ENCODE results near the gene TNFRSF8.

Gene TNFRSF8

DNA sequence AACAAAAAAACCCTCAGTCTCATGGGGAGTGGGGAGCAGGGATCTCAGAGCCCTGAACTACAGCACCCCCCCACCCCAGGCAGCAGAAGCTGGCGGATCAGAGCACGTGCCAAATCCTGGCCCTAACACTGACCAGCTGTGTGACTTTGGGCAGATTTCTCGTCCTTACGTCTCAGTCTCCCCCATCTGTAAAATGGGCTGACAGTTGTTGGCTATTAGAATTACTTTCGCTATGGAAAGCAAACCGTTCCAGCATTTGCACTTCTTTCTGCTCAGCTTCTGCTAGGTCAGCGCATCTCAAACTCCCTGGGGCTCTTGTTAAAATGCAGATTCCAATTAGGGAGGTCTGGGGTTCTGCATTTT lies 15.5 kb downstream of the TNFRSF8 start:
- Mint-ChIP-seq H3K36me3 (ENCODE audit: insufficient read depth) (no peaks in the 10 kb centered on the region), H3K27me3 (peaks cover 23 to 51% of the 10 kb centered on the region in 2 donors), H3K4me1 (ENCODE audit: low read depth in 2 of 2) (peaks cover 5 to 18% of the 10 kb centered on the region in 2 donors), H3K27ac (no peak overlapping the region), H3K9me3 (peaks cover 1 to 7% of the 10 kb centered on the region in 2 donors), H3K4me3 (no peak overlapping the region)
- DNase-seq (no peak), ATAC-seq (replicated peaks) (no peak)

DNA sequence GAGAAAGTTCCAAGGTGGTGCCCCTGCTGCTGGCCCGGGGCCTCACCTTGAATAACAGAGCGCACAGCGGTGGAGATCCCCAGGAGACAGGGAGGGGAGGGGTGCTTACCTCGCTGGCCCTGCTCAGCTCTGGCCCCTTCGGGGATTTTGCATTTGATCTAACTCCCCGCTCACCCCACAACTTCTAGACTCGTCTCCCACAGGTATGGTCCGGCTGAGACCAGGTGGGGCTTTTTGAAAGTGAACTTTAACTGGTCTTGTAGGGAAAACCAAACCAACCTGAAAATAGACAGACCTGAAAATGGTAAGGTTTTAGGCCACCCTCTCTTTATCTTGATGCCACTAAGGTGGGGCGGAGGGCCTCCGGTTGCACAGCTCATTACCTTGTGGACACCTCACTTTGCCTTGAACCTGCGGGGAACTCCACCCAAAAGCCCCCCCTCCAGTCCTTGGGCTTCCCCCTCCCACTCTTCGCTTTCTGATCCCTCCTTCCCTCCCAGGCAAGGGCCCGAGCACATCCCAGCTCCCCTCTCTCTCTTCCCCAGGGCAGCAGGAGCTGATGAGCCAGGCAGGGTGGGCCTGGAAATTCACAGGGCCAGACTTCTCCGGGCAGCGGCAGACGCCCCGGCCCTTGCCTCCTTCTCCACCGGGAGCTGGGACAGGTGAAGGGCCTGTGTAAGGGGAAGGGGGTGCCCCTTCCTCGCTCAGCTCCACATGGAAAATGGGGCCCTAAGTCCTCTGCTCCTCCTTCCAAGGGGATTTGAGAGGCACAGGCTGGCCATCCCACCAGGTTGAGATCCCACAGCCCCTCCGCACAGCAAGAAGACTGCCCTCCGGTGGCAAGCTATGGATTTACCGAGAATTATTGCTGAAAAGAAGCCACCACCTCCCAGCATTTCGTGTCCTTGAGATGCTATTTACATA lies 16.1 kb downstream of the TNFRSF8 start:
- H3K27ac Mint-ChIP-seq = no peak overlapping the region
- DNase-seq (peak; percentile 30 to 39 (median 31)), ATAC-seq (replicated peaks) (peak; percentile 41)
- peaks cover 5 to 18% of the 10 kb centered on the region in 2 donors for H3K4me1 Mint-ChIP-seq (ENCODE audit: low read depth in 2 of 2)
- peaks cover 23 to 44% of the 10 kb centered on the region in 2 donors for H3K27me3 Mint-ChIP-seq
- peaks cover 1 to 7% of the 10 kb centered on the region in 2 donors for H3K9me3 Mint-ChIP-seq
- no peaks in the 10 kb centered on the region for H3K36me3 Mint-ChIP-seq (ENCODE audit: insufficient read depth)
- H3K4me3 Mint-ChIP-seq = peak overlapping the region in 1 of 2 donors; percentile 41

DNA sequence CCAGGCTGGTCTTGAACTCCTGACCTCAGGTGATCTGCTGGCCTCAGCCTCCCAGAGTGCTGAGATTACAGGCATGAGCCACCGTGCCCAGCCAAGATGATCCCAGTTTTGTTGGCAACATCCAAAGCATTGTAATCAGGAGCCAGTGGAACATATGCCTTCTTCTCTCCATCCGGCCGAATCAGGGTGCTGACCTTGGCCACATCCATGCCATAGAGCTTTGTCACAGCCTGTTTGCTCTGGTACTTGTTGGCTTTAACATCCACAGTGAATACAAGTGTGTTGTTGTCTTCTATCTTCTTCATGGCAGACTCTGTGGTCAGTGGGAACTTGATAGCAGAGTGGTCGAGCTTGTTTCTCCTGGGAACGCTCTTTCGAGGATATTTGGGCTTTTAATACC lies 17.1 kb downstream of the TNFRSF8 start:
- DNase-seq = no peak
- Mint-ChIP-seq H3K36me3 (ENCODE audit: insufficient read depth) (no peaks in the 10 kb centered on the region), H3K27me3 (peaks cover 23 to 40% of the 10 kb centered on the region in 2 donors), H3K4me1 (ENCODE audit: low read depth in 2 of 2) (peaks cover 5 to 18% of the 10 kb centered on the region in 2 donors), H3K27ac (no peak overlapping the region), H3K4me3 (no peak overlapping the region), H3K9me3 (peaks cover 1 to 7% of the 10 kb centered on the region in 2 donors)
- ATAC-seq (replicated peaks) = no peak

- H3K4me3 Mint-ChIP-seq = no peak overlapping the region
- H3K27me3 Mint-ChIP-seq = peaks cover 17 to 32% of the 10 kb centered on the region in 2 donors
- no peaks in the 10 kb centered on the region for H3K36me3 Mint-ChIP-seq (ENCODE audit: insufficient read depth)
- ATAC-seq (replicated peaks) (no peak), DNase-seq (no peak)
- H3K27ac Mint-ChIP-seq = no peak overlapping the region
- peaks cover 5 to 20% of the 10 kb centered on the region in 2 donors for H3K4me1 Mint-ChIP-seq (ENCODE audit: low read depth in 2 of 2)
- peaks cover 1 to 7% of the 10 kb centered on the region in 2 donors for H3K9me3 Mint-ChIP-seq
These were observed 17.9 kb downstream of the TNFRSF8 start for GRCh38 chr1:12080773-12081556.

- H3K9me3 Mint-ChIP-seq = peaks cover 1 to 12% of the 10 kb centered on the region in 2 donors
- H3K36me3 Mint-ChIP-seq (ENCODE audit: insufficient read depth) = no peaks in the 10 kb centered on the region
- H3K27ac Mint-ChIP-seq = peak overlapping the region; percentile 21 to 29
- peaks cover 8 to 22% of the 10 kb centered on the region in 2 donors for H3K4me1 Mint-ChIP-seq (ENCODE audit: low read depth in 2 of 2)
- no peak overlapping the region for H3K4me3 Mint-ChIP-seq
- DNase-seq (no peak), ATAC-seq (replicated peaks) (no peak)
- H3K27me3 Mint-ChIP-seq = peaks cover 17 to 24% of the 10 kb centered on the region in 2 donors
These were observed 18.7 kb downstream of the TNFRSF8 start for GRCh38 chr1:12081648-12082396.

DNA sequence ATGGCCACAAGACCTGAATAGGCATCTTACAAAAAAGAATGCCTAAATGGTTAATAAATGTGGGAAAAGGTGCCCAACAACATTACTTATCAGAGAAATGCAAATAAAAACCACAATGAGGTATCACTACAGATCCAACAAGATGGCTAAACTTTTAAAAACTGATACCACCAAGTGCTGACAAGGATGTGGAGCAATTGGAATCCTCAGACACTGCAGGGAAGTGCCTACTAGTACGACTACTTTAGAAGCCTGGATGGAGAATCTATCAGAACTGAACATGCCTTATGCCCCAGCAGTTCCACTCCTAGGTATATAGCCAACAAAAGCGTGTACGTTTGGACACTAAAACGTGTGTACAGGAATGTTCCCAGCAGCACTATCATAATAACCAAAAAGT lies 19.9 kb downstream of the TNFRSF8 start:
- Mint-ChIP-seq H3K4me1 (ENCODE audit: low read depth in 2 of 2) (peaks cover 17 to 30% of the 10 kb centered on the region in 2 donors), H3K9me3 (peaks cover 1 to 15% of the 10 kb centered on the region in 2 donors)
- ATAC-seq (replicated peaks) = no peak

DNA sequence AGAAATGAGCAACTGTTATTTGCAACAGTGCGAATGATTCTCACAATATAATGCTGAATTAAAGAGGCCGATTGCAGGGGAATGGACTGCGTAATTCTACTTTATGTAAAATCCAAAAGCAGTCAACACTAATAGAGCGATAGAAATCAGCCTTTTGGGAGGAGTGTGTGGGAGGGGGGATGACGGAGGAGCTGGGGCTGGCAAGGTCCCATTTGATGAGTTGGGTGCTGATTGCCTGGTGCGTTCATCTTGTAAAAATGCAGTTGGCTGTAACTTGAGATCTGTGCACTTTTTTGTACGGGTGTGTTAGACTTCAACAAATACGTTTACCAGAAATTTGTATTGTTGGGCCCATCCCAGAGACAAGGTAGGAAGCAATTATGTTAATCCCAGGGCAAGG lies 20.7 kb downstream of the TNFRSF8 start:
- ATAC-seq (replicated peaks) (no peak), DNase-seq (no peak)
- H3K27ac Mint-ChIP-seq = no peak overlapping the region
- peaks cover 1 to 15% of the 10 kb centered on the region in 2 donors for H3K9me3 Mint-ChIP-seq
- peaks cover 25 to 36% of the 10 kb centered on the region in 2 donors for H3K4me1 Mint-ChIP-seq (ENCODE audit: low read depth in 2 of 2)
- H3K4me3 Mint-ChIP-seq = no peak overlapping the region
- peaks cover 5 to 9% of the 10 kb centered on the region in 2 donors for H3K27me3 Mint-ChIP-seq
- H3K36me3 Mint-ChIP-seq (ENCODE audit: insufficient read depth) = peaks cover 4% of the 10 kb centered on the region

More for the DNA sequence above, 19.9 kb downstream of the TNFRSF8 start:
- peaks cover 6 to 13% of the 10 kb centered on the region in 2 donors for H3K27me3 Mint-ChIP-seq
- H3K27ac Mint-ChIP-seq = no peak overlapping the region
- H3K4me3 Mint-ChIP-seq = no peak overlapping the region
- no peak for DNase-seq
- H3K36me3 Mint-ChIP-seq (ENCODE audit: insufficient read depth) = peaks cover 3% of the 10 kb centered on the region

GRCh38 chr1:12085643-12086260 lies 22.6 kb downstream of the TNFRSF8 start:
- H3K27ac Mint-ChIP-seq = no peak overlapping the region
- peaks cover 4% of the 10 kb centered on the region for H3K36me3 Mint-ChIP-seq (ENCODE audit: insufficient read depth)

GRCh38 chr1:12087797-12088314 lies 24.8 kb downstream of the TNFRSF8 start:
- Mint-ChIP-seq H3K4me3 (peak overlapping the region; percentile 78 to 79), H3K9me3 (peaks cover 2 to 8% of the 10 kb centered on the region in 2 donors), H3K4me1 (ENCODE audit: low read depth in 2 of 2) (peaks cover 42 to 48% of the 10 kb centered on the region in 2 donors), H3K27me3 (no peaks in the 10 kb centered on the region), H3K27ac (peak overlapping the region; percentile 92 to 94), H3K36me3 (ENCODE audit: insufficient read depth) (peaks cover 4% of the 10 kb centered on the region)
- ATAC-seq (replicated peaks) (peak; percentile 87), DNase-seq (peak; percentile 35 to 42 (median 41))

More at GRCh38 chr1:12085643-12086260, 22.6 kb downstream of the TNFRSF8 start:
- ATAC-seq (replicated peaks) (no peak), DNase-seq (no peak)
- Mint-ChIP-seq H3K4me1 (ENCODE audit: low read depth in 2 of 2) (peaks cover 42 to 45% of the 10 kb centered on the region in 2 donors), H3K4me3 (no peak overlapping the region), H3K9me3 (peaks cover 3 to 15% of the 10 kb centered on the region in 2 donors), H3K27me3 (no peaks in the 10 kb centered on the region)

DNA sequence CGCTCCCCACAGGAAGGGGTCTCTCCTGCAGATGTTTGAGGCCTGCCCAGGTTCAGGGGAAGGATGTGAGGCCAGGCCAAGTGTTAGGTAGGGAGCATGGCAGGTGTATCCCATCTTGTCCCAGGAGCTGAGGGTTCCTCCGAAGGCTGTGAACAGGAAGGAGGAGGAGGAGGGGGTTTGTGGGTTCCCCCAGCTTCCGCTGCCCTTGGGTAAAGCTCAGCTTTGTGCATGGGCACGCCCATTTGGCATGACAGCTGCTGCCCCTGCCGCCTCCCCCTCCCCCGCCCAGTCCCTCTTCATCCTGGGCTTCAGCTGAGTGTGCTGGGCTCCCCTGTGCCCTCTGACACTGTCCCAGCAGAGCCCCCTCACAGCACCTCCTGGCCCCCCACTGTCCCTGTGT lies 25.5 kb downstream of the TNFRSF8 start:
- H3K36me3 Mint-ChIP-seq (ENCODE audit: insufficient read depth) = peaks cover 4% of the 10 kb centered on the region
- peaks cover 2 to 8% of the 10 kb centered on the region in 2 donors for H3K9me3 Mint-ChIP-seq
- H3K27me3 Mint-ChIP-seq = no peaks in the 10 kb centered on the region
- peaks cover 42 to 48% of the 10 kb centered on the region in 2 donors for H3K4me1 Mint-ChIP-seq (ENCODE audit: low read depth in 2 of 2)
- DNase-seq (peak; percentile 9 to 30 (median 29)), ATAC-seq (replicated peaks) (peak; percentile 61)
- H3K27ac Mint-ChIP-seq = peak overlapping the region; percentile 92 to 94
- peak overlapping the region; percentile 78 to 79 for H3K4me3 Mint-ChIP-seq

GRCh38 chr1:12090326-12090725 lies 27.2 kb downstream of the TNFRSF8 start:
- peak overlapping the region; percentile 92 to 94 for H3K27ac Mint-ChIP-seq
- no peak for ATAC-seq (replicated peaks)
- peak overlapping the region; percentile 49 to 79 for H3K4me3 Mint-ChIP-seq
- peaks cover 42 to 52% of the 10 kb centered on the region in 2 donors for H3K4me1 Mint-ChIP-seq (ENCODE audit: low read depth in 2 of 2)
- no peaks in the 10 kb centered on the region for H3K27me3 Mint-ChIP-seq
- DNase-seq = no peak
- peaks cover 2 to 8% of the 10 kb centered on the region in 2 donors for H3K9me3 Mint-ChIP-seq
- H3K36me3 Mint-ChIP-seq (ENCODE audit: insufficient read depth) = peaks cover 4% of the 10 kb centered on the region

DNA sequence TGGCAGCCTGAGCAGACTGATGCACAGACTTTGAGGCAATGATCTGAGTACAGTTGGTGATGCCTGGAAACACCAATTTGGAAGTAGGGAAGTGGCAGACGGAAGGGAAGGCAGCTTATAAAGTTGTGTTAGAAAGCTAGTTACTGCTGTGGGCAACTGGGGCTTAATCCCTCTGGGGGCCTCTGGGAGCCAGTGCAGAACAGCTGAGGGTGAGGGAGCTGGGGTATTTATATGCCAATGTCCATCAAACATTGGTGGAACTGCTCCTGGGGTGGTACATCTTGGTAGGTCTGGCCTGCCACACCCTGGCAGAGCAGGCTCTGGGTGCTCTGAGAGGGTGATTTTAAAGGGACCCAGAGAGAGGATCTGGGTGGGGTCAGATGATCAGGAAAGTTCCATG lies 28.1 kb downstream of the TNFRSF8 start:
- H3K27ac Mint-ChIP-seq = peak overlapping the region; percentile 51 to 94

More for the DNA sequence above, 28.1 kb downstream of the TNFRSF8 start:
- DNase-seq (no peak), ATAC-seq (replicated peaks) (no peak)
- Mint-ChIP-seq H3K27me3 (no peaks in the 10 kb centered on the region), H3K4me1 (ENCODE audit: low read depth in 2 of 2) (peaks cover 40 to 52% of the 10 kb centered on the region in 2 donors), H3K4me3 (no peak overlapping the region), H3K36me3 (ENCODE audit: insufficient read depth) (peaks cover 4% of the 10 kb centered on the region), H3K9me3 (peaks cover 2 to 8% of the 10 kb centered on the region in 2 donors)
